ENCODE data around the gene ZNF276.
A peak's percentile ranks its signal among the peaks of the same experiment; 100 is the strongest.

ZNF276 gene

DNA sequence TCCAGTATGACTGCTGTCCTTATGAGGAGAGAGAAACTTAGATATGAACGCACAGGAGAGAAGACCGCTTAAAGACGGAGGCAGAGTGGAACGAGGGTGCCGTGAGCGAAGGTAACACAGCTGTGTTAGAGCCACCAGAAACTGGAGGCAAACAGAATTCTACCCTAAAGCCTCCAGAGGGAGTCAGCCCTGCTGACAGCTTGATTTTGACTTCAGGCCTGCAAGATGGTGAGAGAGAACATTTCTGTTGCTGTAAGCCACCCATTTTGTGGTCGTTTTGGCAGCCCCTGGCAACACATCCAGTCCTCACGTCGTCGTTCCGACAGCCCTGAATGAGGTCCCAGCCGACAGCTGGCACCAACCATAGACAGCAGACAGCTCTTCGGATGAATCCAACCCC lies 17.1 kb upstream of the ZNF276 start:
- no peak for DNase-seq (ENCODE audit: low read depth)
- TF ChIP-seq, protein P1, sequence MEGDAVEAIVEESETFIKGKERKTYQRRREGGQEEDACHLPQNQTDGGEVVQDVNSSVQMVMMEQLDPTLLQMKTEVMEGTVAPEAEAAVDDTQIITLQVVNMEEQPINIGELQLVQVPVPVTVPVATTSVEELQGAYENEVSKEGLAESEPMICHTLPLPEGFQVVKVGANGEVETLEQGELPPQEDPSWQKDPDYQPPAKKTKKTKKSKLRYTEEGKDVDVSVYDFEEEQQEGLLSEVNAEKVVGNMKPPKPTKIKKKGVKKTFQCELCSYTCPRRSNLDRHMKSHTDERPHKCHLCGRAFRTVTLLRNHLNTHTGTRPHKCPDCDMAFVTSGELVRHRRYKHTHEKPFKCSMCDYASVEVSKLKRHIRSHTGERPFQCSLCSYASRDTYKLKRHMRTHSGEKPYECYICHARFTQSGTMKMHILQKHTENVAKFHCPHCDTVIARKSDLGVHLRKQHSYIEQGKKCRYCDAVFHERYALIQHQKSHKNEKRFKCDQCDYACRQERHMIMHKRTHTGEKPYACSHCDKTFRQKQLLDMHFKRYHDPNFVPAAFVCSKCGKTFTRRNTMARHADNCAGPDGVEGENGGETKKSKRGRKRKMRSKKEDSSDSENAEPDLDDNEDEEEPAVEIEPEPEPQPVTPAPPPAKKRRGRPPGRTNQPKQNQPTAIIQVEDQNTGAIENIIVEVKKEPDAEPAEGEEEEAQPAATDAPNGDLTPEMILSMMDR (conservative IDR thresholded peaks at IDR 0.05; ENCODE audit: control insufficient read depth, insufficient read depth, low read depth, low read length) = no peak
- H3K4me3 ChIP-seq (ENCODE audit: control insufficient read depth, low read depth, low read length) = no peak overlapping the region

DNA sequence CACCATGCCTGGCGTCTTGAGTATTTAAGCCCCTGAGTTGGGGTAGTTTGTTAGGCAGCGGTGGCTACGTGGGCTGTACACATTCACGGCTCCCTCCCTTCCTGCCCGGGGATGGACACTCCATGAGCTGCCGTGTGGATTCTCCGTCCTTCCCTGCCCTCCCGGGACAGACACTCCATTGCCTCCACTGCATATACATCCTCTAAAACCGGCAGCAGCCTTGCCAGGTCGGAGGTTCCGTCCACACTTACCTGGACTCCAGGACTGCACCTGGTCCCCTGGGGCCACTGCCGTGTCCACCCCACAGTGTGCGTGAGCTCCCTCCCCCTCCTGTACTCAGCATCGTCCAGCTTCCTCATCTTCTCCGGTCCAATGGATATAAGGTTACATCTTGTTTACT lies 16.3 kb upstream of the ZNF276 start:
- TF ChIP-seq, protein P1 (conservative IDR thresholded peaks at IDR 0.05; ENCODE audit: control insufficient read depth, insufficient read depth, low read depth, low read length) = no peak
- no peak for DNase-seq (ENCODE audit: low read depth)
- H3K4me3 ChIP-seq (ENCODE audit: control insufficient read depth, low read depth, low read length) = no peak overlapping the region

DNA sequence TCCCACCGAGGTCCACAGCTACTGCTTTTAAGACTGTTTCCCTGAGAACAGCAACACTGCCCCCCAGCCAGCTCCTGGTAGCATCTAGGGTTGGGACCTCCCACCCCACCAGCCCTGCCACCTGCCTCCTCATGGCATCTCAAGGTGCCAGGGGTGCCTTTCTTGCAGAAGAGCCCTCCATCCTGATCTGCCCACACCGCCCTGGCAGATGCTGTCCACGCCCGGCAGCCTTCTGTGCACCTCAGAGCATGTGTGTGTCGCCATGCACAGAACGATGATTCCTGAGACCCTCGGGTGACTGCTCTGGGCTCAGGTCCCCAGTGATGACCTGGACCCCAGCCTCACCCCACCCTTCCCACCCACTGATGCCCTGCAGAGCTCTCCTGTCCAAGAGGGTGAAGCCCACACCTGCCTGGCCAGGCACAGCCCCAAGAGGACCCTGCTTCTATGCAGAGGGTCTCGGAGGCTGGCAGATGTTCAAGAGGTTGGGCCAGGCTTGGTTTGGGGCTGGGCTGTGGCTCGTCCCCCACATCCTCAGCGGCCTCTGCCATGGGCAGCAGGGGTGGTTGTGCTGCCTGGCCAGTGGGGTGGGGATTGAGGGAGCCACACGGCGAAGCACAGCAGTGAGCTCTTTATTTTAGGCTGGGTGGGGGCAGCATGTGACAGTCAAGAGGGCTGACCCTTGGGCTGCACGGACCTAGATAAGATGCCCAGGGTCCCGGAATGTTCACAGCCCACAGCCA lies 14.6 kb upstream of the ZNF276 start:
- peak overlapping the region; percentile 33 for H3K4me3 ChIP-seq (ENCODE audit: control insufficient read depth, low read depth, low read length)
- TF ChIP-seq, protein P1 (conservative IDR thresholded peaks at IDR 0.05; ENCODE audit: control insufficient read depth, insufficient read depth, low read depth, low read length) = no peak
- no peak for DNase-seq (ENCODE audit: low read depth)

DNA sequence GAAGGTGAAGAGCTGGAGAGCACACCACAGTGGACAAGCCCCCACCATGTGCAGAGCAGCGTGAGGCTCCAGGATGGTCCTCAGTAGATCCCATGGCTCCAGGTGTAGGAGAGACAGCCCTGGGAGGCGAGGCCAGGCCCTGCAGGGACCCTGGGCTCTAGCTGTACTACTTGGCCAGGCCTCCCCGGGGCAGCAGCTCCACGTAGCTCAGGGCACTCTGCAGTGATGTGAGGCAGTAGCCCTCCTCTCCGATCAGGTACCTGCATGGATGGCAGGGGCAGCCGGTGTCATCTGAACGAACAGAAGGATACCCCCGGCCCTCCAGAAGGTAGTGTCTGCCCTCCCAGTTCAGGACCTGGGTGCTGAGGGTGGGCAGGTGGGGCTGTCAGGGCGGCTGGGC lies 13.6 kb upstream of the ZNF276 start:
- DNase-seq (ENCODE audit: low read depth) = no peak
- TF ChIP-seq, protein P1 (conservative IDR thresholded peaks at IDR 0.05; ENCODE audit: control insufficient read depth, insufficient read depth, low read depth, low read length) = no peak
- H3K4me3 ChIP-seq (ENCODE audit: control insufficient read depth, low read depth, low read length) = no peak overlapping the region

DNA sequence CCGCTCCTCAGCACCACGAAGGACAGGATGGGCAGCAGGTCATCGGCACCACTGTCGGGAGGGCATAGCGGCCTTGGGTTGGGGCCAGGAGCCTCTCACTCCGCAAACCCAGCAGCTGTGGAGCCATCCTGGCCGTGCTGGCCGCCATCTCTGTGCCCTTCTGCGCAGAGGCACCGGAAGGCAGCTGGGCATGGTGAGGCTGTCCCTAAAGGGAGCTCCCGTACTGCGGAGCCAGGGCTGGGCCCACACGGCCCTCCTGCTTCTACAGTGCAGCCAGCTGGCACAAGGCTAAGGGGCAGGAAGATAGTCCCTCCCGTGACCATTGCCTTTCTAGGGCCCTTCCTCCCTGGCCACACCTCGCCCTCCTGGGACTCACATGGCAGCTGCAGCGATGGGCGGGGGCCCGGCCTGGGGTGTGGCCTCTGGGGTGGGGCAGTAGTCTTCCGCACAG lies 12.8 kb upstream of the ZNF276 start:
- no peak for DNase-seq (ENCODE audit: low read depth)
- no peak overlapping the region for H3K4me3 ChIP-seq (ENCODE audit: control insufficient read depth, low read depth, low read length)
- TF ChIP-seq, protein P1 (conservative IDR thresholded peaks at IDR 0.05; ENCODE audit: control insufficient read depth, insufficient read depth, low read depth, low read length) = no peak

DNA sequence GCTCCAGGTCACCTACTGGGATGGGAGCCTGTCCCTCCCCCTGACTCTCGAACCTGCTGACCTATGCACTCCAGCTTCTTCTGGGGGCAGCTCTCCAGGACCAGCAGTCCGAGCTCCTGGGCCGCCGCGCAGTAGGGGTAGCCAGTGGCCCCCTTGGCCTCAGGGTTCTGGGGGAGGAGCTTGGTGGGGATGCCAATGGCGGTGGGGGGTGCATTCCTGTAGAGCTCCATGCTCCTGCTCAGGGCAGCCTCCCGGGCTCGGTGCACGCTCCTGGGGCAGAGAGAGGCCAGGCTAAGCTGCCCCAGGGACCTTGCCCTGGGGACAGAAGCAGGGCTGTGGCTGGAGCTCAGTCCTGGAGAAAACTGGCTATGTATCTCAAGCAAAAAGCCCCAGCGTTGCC lies 12.2 kb upstream of the ZNF276 start:
- no peak for DNase-seq (ENCODE audit: low read depth)
- TF ChIP-seq, protein P1 (conservative IDR thresholded peaks at IDR 0.05; ENCODE audit: control insufficient read depth, insufficient read depth, low read depth, low read length) = no peak
- no peak overlapping the region for H3K4me3 ChIP-seq (ENCODE audit: control insufficient read depth, low read depth, low read length)
